HuH-7 (cell line): ENCODE measurements around the gene ADGRB3.
"Not testable (repeated sequence)": the region's sequence is repeated elsewhere in the genome, so short reads cannot be mapped to it uniquely, and the experiment has no call there.

ENCODE experiments used
- DNase-seq: peaks from one replicate; pipeline ENCODE4 v3.0.0; 2011; ENCODE audit warnings: low spot score

ADGRB3 gene

DNA sequence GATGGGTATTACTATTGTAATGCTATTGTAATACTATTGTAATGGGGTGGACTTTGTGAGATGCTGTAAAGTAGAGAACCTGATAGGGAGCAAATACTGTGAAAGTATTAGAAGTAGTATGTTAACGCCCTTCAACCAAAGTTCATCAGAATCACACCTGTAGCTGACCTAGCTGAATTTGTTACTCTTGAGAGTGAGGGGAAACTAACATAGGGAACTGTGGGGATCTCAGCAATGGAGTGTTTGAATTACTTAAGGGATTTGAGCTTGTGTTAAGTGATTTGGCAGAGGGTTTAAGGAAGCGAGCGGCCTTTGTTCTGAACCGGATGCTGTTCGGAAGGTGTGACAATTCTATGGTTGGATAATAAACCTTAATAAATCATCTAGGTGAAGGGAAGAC is 312.6 kb downstream of the ADGRB3 start:
- no peak for DNase-seq

DNA sequence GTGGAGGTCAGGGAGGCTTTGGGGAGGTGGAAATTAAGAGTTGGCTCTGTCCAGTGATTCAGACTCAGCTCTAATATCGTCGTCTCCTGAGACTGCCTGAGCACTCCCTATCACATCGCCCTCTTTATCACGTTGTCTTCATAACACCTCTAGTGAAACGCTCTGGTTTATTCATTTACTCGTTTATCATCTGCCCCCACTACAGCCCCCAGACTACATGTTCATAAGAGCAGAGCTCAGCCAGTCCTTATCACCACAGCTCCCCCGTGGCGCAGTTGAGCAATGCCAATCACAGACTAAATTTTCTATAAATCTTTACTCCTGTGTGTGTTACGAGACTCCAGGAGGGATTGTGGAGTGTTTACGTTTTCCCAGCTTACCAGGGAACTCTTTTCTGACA is 316.2 kb downstream of the ADGRB3 start:
- no peak for DNase-seq

DNA sequence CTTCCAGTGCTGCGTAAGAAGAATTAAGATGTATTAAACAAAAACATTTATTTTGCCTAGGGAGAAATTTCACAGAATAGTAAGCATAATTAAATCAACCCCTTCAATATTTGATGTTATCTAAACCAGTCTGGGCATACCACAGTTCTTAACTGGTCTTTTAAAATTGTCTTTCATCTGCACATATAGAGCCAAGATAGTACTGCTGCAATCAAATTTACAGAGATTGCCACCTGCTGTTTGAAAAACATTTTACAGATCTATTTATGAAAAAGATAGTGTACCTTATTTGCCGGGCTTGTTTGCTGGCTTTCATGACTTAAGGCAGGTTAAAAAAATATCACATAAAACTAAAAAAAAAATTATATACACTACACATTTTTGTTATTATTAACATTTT is 323.2 kb downstream of the ADGRB3 start:
- DNase-seq, result no peak

DNA sequence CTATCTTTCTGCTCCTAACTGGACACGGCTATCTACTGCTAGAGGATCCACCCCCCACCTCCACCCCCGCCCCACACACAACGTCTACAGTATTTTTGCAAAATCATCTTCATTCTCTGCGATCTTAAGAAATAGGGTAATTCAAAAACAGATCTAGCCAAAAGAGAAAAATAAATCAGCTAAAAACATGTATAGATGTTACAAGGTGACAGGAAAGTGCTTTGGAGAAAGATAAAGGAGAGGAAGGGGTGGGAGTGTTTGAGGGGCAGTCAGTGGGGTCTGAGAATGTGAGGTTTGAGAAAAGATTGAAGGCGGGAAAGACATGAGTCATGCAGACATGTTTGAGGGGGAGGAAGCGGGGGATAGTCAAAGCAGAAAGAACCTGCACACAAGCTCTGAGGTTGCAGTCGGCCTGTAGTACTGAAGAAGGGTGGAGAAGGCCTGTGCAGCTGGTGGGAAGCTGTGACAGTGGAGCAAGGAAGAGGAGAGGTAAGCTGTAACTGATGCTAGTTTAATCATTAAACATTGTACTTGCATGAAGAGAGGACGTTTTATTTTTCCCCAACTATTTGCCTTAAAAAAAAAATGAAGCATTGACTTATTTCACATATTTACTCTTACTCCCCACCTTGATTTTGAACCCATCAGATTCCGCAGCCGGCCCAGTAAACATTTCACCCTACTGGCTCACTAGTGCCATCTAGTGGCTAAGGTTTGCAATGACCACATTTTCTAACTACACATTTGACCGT is 332.6 kb downstream of the ADGRB3 start:
- peak; percentile 38 for DNase-seq

DNA sequence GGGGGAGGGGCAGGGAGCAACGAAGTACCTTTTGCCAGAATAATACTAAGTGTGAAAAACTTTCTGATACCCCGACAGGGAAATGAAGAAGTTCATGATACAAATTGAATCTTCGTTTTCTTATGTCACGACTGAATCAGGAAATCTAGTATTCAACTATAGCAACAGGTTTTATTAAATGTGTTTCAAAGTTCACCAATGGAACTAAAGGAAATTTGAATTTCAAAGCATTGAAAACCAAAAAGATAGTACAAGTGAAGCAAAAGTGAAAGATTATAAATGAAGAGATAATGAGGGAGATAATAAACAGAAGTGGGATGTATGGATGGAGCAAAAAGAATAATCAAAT is 333.2 kb downstream of the ADGRB3 start:
- DNase-seq, result no peak

DNA sequence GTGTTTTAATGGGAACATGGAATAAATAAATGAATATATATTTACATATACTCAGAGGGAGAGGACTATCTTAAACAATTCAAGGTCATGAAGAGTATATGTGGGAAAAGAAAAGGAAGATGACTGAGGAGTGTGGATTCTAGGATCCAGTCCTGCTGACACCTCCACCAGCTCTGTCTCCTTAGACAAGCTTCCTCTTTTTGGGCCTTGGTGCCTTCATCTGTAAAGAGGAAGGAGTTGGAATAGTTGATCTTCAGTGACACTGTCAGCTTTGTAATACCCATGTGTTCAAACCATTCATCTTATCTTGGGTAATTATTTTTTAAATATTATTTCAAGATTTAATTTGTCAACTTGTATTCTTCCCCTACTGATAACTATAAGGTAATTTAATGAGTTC is 338.0 kb downstream of the ADGRB3 start:
- no peak for DNase-seq

DNA sequence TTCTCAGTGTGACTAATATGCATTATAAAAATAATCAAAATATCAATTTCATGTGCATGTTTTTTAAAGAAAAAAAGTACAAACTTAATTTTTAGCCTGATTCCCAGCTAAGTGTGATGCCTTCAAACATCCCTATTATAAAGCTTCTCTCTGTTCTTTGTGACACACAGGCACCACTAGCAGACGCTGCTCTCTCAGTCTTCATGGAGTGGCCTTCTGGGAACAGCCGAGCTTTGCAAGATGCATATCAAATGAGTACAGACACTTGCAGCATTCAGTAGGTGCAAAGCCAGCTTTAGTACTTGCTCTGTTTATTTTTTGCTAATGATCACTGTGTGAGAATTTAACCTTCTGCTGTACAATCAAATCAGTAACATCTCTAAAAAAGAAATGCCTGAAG is 340.0 kb downstream of the ADGRB3 start:
- DNase-seq, result no peak

DNA sequence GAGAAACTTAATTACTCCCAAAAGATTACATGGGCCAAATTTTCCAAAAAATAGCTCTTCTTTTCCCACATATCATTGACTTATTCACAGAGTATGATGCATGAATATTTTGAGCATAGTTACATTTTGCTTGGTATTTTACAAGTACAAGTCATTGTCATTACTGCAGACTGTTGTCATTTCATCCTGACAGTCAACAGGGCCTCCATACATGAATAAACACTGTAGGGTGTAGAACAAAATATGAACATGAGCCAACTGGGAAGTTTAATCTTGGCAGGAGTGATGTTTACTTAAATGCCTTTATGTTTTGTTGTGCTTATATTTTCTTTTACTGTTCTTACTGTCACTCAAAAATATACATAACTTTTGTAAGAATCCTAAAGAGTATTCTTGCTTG is 340.7 kb downstream of the ADGRB3 start:
- DNase-seq, result no peak

DNA sequence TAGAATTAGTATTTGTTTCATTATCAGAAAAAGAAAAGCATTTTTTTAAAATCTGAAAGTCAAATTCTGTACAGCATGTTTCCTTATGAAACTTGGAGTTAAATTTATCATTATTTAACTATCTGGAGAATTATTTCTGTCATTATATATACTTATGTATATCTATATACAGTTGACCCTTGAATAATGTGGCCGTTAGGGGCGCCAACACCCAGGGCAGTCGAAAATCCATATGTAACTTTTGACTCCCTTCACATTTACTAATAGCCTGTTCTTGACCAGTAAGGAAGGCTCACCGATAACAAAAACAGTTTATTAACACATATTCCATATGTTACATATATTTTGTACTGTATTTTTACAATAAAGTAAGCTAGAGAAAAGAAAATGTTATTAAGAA is 341.2 kb downstream of the ADGRB3 start:
- no peak for DNase-seq

DNA sequence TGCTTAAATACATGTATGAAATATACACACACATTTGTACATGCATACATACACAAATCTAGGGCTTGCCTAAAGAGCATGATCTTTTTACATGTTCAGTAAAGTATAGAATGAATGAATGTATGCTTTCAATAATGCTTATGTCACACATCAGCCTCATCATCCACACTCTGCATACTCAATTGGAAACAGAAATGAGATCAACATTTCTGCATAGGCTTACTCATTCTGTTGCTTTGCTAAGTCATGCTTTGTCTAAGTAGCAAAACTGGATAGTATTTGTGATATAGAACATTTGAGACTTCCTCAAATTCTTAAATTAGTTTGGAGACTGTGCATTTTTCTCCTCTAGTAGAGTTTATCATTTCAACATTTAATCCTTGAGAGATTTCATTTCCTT is 343.3 kb downstream of the ADGRB3 start:
- no peak for DNase-seq

DNA sequence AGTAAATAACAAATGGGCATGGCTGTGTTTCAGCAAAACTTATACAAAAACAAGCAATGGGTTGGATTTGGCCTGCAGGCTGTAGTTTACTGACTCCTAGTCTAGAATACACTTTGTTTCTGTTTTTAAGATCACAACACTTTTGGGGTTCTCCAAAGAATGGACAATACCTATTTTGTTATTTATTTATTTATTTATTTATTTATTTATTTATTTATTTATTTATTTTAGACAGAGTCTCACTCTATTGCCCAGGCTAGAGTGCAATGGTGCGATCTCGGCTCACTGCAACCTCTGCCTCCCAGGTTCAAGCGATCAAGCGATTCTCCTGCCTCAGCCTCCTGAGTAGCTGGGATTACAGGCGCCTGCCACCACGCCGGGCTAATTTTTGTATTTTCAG is 346.6 kb downstream of the ADGRB3 start:
- not testable (repeated sequence) for DNase-seq

DNA sequence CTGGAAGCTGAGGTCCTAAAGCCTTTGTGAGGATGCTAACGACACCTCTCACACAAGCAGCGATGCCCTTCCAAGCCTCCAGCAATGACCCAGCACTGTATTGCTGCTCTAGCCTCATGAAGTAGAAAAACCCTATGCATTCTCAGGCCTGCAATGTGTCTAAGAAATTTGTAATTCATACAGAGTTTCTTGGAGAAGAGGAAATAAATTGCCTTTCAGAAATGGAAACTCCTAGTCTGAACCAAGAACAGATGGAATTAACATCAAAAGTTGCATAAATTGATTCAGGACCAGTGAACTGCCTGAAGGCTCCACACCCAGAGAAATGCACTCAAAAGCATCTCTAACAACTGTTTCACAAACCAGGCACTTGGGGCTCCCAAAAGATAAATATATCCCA is 353.6 kb downstream of the ADGRB3 start:
- no peak for DNase-seq

DNA sequence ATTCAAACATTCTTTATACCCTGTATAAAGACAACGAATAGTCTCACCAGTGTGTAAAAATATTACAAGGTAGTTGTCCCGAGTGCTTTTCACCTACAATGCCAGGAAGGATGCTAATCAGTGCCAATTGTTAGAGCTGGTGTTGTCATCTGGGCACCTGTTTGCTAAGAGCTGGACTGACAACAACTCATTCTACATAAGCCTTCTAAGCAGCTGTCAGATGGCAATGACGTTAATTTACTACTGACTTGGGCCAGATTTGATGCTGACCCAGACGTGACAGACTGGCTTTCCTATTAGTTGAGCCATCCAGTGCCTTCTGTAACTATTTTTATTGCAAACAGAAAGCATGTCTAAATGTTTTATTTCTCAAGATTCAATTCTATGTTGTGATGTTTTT is 355.2 kb downstream of the ADGRB3 start:
- no peak for DNase-seq

DNA sequence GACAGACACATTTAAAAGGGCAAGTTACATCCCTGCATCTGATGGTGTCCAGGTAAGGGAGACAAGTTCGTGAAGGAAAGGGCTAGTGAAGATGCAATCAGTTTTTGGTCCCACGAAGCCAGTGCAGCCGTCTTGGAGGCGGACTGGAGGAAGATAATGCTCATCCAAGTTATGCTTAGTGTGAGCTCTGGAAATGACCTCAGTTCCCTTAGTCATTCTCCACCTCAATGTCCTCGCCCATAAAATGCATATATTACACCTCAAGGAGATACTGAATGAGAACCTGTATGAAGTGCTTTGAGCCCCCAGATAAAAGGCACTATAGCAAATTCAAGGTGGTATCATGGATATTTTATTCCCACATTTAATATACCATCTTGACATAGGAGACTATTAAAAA is 358.8 kb downstream of the ADGRB3 start:
- DNase-seq, result no peak

DNA sequence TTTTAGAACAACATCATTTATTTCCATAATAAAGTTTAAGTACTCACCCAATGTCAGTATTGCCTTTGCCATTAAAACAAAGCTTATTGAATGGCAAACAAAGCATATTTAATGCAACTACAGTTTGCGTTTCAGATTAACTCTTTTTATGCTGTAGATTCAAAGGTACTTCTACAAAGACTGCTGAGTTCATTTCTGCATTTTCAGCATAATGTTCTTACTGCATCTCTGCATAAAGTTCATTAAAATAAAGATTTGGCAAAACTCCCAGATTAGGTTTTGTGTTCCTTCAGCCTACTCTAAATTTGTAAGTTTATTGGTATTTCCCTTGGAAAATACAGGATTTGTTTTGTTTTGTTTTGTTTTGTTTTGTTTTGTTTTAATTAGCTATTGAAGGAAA is 359.4 kb downstream of the ADGRB3 start:
- DNase-seq, result no peak

DNA sequence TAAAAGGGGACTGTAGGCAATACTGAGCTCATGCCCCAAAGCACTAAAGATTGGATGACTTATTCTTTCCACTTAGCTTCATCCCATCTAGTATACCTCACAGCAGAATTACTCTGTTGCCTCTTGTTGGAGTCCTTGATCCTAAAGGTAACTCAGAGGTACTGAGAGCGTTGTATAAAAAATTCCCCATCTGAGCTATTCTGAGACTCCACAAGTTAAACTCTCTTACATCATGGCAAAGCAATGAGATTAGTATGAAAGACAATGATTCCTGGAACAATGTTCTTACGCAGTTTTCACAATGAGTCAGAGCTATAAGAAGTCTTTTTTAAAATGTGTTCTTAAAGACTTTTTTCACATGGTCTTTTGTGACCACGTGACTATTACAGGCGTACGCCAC is 370.1 kb downstream of the ADGRB3 start:
- no peak for DNase-seq

DNA sequence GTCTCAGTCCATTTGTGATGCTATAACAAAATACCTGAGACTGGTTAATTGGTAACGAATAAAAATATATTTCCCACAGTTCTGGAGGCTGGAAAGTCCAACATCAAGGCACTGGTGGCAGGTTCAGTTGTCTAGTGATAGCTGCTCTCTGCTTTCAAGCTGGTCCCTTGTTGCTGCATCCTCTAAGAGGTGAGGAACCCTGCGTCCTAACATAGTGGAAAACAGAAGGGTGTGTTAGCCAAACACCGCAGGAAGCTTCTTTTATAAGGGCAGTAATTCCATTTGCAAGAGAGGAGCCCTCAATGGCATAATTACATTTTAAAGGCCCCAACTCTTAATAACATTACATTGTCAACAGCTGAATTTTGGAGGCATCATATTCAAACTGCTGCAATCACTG is 372.7 kb downstream of the ADGRB3 start:
- no peak for DNase-seq

DNA sequence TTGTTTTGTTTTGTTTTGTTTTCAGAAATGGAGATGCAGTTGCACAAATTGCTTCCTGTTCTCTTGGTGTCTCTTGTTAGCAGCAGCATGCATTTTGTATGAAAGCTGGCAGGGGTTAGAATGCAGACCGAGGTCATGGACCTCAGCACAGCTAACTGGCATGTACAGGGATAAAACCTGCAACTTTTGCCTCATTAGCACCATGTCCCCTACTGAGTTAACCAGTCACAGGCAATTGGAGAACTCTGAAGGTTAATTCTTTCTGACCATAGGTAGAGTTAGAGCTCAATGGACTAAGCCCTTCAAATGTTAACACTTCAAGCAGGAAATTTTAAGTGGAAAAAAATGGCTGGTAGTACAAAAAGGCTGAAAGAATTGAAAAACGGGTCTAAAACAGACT is 377.1 kb downstream of the ADGRB3 start:
- DNase-seq, result no peak

DNA sequence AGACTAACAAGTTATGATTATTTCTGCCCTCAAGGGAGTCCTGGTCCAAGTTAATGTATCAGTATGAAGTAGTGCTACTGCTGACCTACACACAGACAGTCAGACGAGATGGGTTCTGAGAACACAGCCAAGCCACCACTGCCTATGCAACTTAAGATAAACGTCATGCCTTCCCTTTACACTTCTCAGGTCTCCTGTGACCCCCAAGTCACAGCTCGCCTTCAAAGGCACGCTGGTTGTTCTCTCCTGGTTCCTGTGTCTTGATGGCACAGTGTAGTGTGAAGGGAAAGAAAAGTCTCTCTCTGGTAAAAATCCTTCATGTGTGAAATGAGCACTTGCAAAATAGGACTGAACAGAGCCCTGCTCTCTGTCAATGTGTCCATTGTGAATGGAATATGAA is 377.8 kb downstream of the ADGRB3 start:
- DNase-seq, result no peak

DNA sequence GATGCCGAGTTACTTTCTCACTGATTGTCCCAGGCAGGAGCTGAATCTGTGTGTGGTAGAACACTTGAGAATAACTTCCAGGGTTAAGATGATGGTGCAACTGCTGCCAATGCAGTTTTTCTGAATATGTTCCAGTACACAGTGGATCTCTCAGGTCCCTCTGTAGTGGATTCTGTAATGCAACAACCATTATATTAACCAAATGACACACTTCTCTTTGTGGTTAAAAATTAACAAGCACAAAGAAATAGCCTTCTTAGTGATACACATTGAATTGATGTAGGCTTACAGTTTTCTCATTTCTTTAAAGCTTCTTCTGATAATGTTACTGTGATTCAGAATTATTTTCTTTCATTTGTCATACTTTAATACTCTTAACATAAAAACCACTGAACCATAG is 383.8 kb downstream of the ADGRB3 start:
- no peak for DNase-seq

DNA sequence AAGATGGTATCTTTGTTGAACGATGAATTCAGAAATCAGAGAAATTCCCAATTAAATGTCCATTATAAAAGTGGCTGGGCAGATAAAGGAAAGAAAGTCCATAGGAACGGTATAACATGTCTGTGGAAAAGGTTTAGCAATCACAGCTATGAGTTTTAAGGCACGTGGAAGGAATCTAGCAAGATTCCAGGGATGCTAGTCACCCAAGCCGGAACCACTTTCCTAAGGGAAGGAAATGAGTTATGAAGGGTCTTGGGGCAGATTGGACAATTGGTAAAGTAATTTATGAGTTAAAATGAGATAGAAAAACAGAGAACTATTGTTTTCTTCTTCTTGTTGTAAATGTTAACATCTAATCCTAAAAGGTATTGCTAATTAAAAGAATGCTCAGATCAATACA is 384.8 kb downstream of the ADGRB3 start:
- DNase-seq, result no peak

DNA sequence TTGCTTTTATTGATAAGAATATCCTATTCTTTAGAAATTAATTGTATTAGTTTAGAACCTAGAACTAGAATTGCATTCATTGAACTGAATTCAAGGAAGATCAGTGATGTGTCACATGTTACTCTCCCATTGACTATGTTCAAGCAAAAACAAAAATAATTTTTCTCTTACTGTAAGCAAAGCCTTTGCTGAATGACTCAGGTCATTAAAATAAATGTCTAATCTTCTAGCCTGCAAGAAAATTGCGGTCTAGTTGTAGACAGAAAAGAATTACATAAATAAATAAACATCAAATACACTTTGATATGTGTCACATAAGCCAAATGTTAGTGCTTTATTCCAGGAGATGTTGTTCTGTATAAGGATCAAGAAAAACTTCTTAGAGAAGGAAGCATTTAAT is 387.9 kb downstream of the ADGRB3 start:
- DNase-seq, result no peak

DNA sequence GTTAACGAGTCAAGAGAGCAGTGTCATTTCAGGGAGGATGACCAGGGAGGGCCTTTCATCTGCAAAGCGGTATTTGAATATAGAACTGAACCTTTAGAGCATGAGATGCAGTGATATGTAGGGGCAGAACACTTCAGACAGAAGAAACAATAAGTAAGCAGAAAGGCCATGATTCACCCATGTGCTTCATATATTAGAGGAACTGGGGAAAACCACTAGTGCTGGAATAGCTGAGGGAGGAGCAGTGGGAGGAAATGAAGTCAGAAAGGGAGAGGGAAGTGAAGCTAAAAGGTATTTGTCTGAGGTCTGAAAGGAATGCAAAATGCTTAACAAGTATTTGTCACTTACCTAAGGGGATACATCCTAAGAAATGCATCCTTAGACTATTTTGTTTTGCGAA is 391.2 kb downstream of the ADGRB3 start:
- no peak for DNase-seq

DNA sequence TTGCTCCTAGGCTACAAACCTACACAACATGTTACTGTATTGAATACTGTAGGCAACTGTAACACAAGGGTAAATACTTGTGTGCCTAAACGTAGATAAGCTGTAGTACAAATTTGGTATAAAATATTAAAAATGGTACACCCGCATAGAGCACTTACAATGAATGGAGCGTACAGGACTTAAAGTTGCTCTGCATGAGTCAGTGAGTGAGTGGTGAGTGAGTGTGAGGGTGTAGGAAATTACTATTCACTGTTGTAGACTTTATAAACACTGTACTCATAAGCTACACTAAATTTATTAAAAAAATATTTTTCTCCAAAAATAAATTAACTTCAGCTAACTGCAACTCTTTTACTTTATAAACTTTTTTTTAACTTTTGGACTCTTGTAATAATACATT is 391.6 kb downstream of the ADGRB3 start:
- no peak for DNase-seq

DNA sequence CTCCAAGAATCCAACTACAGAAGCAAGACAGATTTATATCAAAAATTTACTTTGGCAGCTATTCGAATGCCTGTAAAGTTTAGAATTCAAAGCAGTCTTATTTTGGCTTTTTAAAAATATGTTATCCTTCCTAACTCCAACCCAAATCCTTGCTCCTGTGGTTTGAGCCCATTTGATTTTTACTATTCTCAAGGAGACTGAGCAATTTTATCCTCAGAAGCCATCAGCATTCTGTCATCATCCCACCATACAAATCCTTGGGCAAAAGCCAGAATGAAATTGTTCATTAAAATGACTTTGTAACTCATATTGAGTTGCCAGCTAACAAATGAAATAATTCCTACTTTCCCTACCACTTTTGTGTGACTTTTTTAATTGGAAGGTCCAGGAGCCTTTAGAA is 392.8 kb downstream of the ADGRB3 start:
- no peak for DNase-seq
